GM21786 (cell line): Measurements from ENCODE around the gene ZSWIM7.
"Not testable (repeated sequence)": the region's sequence is repeated elsewhere in the genome, so short reads cannot be mapped to it uniquely, and the experiment has no call there.

ENCODE experiments used
- ATAC-seq: cut with Tn5 transposase; IDR thresholded peaks from one replicate; pipeline ENCODE4 v1.9.1; 2021; ENCODE audit not compliant: unreplicated experiment

Gene ZSWIM7

GRCh38 chr17:15999974-16000827, 697 bp upstream of the ZSWIM7 start:
- no peak for ATAC-seq

- ATAC-seq, result no peak
Measured at GRCh38 chr17:15998031-15998562, 1.4 kb downstream of the ZSWIM7 start.

GRCh38 chr17:15996322-15996721, 3.2 kb downstream of the ZSWIM7 start:
- ATAC-seq, result no peak

- no peak for ATAC-seq
Measured at GRCh38 chr17:15981646-15982580, 17.6 kb downstream of the ZSWIM7 start.

DNA sequence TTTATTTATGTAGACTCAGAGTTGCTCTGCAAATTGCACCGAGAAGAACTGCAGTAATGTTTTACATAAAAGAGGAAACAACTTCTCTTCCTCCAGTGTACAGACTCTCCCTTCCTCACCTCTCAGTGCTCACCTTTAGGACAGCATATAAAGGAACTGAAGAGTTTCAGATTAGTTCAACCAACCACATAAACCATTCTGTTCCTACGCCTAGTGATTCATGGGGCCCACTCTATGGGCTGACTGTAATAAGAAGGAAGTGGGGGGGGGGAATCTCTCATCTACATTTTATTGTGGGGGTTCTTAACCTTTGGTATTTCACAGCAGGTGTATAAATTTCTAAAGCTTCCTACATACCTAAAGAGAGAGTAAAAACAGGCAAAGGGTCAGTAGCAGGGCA, 18.3 kb downstream of the ZSWIM7 start:
- peak; percentile 92 for ATAC-seq

GRCh38 chr17:15979013-15979412, 20.5 kb downstream of the ZSWIM7 start:
- not testable (repeated sequence) for ATAC-seq

DNA sequence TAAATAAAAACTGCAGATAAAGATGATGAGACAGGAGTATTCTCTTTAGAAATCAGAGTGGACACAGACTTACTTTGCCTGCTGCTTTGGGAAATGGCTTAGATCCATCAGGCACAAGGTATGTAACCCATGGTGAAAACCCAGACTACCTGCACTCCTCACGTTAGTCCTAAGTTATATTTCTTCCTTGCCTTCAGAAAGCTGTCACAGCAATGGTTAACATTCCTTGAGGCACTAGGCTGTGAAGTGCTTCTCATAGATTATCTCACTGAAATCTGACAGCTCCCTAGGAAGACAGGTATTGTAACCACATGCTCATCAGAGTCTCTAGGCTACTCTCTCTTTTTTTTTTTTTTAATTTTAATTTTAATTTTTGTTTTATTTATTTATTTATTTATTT, 20.9 kb downstream of the ZSWIM7 start:
- no peak for ATAC-seq

DNA sequence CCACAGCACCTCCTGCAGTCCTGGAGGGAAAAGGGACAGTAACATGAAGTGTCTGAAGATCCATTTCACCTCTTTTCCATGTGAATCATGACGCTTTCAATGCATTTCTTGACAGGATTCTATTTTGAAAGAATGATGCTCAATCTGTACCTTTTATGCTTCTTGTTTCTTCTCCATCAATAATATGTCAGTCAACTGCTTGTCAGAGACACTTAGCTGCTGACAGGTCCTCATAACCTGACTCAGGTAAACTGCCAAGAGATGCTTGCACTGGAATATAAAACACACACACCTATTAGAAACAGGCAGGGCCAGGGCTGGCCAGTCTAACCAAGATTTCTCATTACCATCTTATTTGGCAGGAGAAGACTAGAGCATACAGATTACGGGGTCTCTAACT, 21.6 kb downstream of the ZSWIM7 start:
- no peak for ATAC-seq

- no peak for ATAC-seq
Measured at GRCh38 chr17:15973834-15974233, 25.7 kb downstream of the ZSWIM7 start.

DNA sequence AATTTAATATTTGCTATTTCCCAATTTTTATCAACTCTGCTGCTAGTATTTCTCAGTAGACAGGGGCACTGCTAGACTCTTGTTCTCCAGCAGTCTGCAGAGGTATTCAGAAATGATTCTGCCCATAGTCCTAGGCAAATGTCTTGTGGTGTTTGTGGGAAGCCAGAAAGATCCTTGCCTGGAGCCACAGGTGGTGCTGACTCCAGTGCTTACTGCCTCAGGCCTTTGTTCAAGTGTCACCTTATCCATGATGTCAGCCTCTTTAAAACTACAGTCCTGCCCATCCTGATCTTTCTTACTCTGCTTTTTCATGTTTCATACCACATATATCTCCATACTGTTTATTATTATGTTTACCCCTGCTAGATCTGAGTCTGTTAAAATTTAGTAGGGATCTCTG, 26.5 kb downstream of the ZSWIM7 start:
- ATAC-seq, result no peak

GRCh38 chr17:15972497-15972951, 27.0 kb downstream of the ZSWIM7 start:
- ATAC-seq, result no peak

GRCh38 chr17:15971882-15972281, 27.6 kb downstream of the ZSWIM7 start:
- no peak for ATAC-seq

- no peak for ATAC-seq
Measured at GRCh38 chr17:15971098-15971678, 28.3 kb downstream of the ZSWIM7 start.

- ATAC-seq, result no peak
Measured at GRCh38 chr17:15970500-15970899, 29.0 kb downstream of the ZSWIM7 start.

DNA sequence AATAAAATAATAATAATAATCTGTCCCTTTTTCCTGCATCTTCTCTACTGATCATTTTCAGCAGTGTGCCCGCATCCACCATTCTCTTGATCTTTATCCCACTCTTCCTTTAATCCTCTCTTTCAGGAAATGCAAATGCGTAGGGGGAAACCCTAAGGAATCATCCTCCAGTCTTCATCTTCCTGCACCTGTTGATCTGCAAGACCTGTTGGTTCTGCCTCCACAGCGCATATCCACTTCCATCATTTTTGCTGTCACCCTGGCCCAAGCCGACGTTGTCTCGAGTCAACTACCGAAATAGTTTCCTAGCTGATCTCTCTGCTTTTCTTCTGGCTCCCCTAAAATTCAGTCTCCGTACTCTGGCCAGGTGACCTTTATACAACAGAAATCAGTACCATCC, 30.0 kb downstream of the ZSWIM7 start:
- ATAC-seq, result no peak

DNA sequence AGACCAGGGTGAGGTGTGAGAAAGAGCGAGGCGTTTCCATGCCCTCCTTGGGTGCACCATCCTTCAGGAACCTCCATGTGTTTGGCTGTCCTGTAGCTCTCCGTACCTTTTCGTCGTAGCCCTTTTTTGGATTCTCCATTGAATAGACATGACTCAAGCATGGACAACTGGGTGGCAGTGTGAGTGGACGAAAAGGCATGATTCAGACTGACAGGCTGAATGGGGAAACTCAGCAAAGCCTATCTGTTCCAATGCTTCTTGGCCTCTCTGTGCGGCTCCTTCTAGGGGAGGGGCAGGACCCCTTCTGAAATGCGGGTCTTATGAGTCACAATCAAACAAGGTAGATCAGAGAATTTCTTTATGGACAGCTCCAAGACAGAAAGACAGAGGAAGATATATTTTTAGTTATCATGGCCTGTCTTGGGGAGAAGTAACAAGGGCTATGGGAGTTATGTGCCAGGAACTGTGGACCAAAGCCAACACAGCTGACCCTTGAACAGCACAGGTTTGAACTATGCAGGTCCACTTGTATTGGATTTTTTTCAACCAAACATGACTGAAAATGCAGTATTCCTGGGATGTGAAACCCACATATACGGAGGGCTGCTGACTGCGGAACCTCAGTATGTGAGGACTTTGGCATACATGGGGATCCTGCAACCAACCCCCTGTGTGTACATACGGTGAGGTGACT, 31.7 kb downstream of the ZSWIM7 start:
- no peak for ATAC-seq

- ATAC-seq, result no peak
Measured at GRCh38 chr17:15966879-15967248, 32.6 kb downstream of the ZSWIM7 start.

GRCh38 chr17:15966183-15966878, 33.2 kb downstream of the ZSWIM7 start:
- no peak for ATAC-seq

DNA sequence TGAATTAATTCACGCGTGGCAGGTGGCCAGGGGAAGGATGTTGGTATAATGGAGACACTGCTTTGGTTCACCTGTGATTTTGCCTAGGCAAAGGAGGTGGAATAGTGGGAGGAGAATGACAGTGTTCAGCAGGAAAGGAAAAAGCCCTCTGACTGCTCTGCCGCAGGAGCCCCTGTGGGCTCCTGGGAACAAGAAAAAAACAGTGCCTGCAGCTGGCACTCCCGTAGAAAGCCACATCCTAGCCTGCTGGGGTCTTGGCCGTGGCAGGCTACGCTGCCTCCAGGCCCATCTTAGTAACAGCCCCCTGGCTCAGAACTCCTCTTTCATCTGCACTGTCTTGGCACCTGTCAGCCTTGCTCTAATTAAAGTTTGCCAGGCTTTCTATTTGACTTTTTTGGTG, 34.0 kb downstream of the ZSWIM7 start:
- no peak for ATAC-seq

GRCh38 chr17:15963670-15964110, 35.8 kb downstream of the ZSWIM7 start:
- no peak for ATAC-seq
